Dendritic cell treated with granulocyte-macrophage colony-stimulating factor and Interleukin-4, amounts not matched to agents 40 ng/mL and 50 ng/mL, for 4 days (primary cell): Measurements from ENCODE around the gene ZNF260.

ENCODE experiments used
- H3K27ac Mint-ChIP-seq: one replicate; pipeline ENCODE4 v1.8.0; 2022; ENCODE audit warnings: mild to moderate bottlenecking, mixed read lengths
- H3K27me3 Mint-ChIP-seq: one replicate; pipeline ENCODE4 v1.8.0; 2022; ENCODE audit warnings: mild to moderate bottlenecking, mixed read lengths
- H3K36me3 Mint-ChIP-seq: one replicate; pipeline ENCODE4 v1.8.0; 2022; ENCODE audit warnings: low read depth, mixed read lengths
- H3K4me1 Mint-ChIP-seq: one replicate; pipeline ENCODE4 v1.8.0; 2022; ENCODE audit warnings: low read depth, mixed read lengths
- H3K4me3 Mint-ChIP-seq: one replicate; pipeline ENCODE4 v1.8.0; 2022; ENCODE audit warnings: mild to moderate bottlenecking, moderate library complexity, mixed read lengths
- H3K9me3 Mint-ChIP-seq: one replicate; pipeline ENCODE4 v1.8.0; 2022; ENCODE audit warnings: mixed read lengths
- intact Hi-C: fragments of 100-400 bp; cut with micrococcal nuclease; formaldehyde crosslinking; loops from one replicate; pipeline ENCODE4 v1.15.0; 2022

The ZNF260 gene

DNA sequence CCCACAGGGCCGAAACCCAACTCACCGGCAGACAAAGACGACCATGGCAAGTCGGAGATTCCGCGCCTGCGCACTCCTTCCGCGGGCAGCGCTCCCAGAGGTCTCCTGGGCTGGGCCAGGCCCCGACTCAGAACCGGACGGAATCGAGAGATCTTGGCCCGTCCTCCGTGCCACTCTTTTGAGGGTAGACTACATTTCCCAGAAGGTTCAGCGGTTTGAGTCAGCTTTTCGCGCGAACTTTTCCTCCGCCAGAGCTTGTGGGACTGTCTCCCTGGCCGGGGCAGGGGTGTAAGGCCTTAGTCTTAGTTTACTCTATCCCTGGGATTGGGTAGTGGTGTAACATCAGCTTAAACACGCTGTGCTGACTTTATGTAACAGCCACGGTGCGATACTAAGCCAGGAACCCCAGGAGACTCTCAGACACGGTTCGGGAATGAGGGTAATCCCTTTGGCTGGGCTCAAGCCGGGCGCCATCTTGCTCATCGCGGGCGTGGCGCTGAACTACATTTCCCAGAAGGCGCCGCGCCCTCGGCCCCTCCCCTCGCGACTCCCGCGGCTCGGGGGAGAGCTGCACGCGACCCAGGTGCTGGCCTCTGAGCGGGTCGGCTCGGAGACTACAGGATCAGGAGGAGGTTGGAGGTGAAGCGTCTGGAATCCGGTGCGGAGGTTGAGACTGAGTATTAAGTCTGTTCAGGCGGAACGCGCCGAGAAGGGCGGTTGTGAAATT, at the start of gene ZNF260:
ZNF260 (minus strand) TSS at position 78 of the 727 bp plus-strand sequence. CDS start 13,033 bp downstream, outside the sequence.
- H3K36me3 Mint-ChIP-seq = peaks cover 53% of the 10 kb centered on the region
- H3K9me3 Mint-ChIP-seq = peaks cover 46% of the 10 kb centered on the region

DNA sequence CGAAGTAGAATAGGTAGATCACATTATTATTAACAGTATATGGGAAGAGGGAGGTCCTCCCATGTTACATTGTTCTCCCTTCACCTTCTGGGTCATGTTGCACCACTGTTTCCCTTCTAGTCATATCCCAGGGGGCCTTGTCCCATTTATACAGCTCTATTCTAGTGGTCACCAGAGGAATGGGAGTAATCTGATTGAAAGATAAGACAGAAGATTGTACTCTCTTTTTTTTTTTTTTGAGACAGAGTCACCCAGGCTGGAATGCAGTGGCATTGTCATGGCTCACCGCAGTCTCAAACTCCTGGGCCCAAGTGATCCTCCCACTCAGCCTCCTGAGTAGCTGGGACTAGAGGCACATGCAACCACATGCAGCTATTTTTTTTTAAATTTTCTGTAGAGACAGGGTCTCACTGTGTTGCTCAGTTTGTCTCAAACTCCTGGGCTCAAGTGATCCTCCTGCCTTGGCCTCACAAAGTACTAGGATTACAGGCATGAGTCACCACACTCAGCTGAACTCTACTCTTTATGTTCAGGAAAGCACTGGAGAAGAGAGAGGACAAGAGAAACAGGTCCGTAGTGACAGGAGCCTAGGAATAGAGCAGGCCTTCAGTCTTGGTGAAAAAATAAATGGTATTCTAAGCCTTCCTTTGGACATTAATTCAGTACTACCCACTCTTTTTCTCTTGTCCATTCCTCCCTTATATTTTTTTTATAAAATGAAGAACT, 49.4 kb upstream of the ZNF260 start:
- Mint-ChIP-seq H3K4me1 (peaks cover 21% of the 10 kb centered on the region), H3K27ac (no peak overlapping the region), H3K27me3 (no peaks in the 10 kb centered on the region), H3K36me3 (peaks cover 97% of the 10 kb centered on the region), H3K9me3 (peaks cover 54% of the 10 kb centered on the region), H3K4me3 (no peak overlapping the region)
- intact Hi-C loops = loop anchor here (10.0 kb wide), 1 partner anchor 363 kb away; the partner anchor contains the start of genes ZNF146 and ZNF565

More for the DNA sequence above, at the start of gene ZNF260:
- Mint-ChIP-seq H3K4me1 (peaks cover 9% of the 10 kb centered on the region), H3K27ac (peak within 1 kb of the TSS; percentile 97), H3K4me3 (peak within 1 kb of the TSS; percentile 97), H3K27me3 (no peaks in the 10 kb centered on the region)
- intact Hi-C loops = loop anchor here (1.0 to 2.0 kb wide), 2 partner anchors 39 to 44 kb away; partner anchors contain the start of genes ZNF529 and ZNF566

DNA sequence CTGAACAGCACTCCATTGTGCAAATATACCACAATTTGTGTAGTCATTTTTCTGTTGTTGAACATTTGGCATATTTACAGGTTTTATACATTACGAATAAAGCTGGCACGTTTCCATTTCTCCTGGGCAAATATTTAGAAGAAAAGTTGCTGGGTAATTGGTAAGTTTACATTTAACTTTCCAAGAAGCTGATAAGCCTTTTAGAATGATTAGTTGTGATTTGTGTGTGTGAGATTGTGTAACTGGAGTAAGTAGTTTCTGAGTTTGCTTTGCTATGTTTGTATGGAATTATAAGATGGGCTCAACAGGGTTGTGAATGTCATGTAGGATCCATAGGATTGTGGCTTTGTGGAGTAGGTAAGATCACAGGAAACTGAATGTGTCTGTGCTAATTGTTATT, 46.7 kb upstream of the ZNF260 start:
- intact Hi-C loops = loop anchor here (5.0 to 10.0 kb wide), 2 partner anchors 93 to 360 kb away; partner anchors contain the start of genes ZNF146, ZNF461 and ZNF565
- H3K27me3 Mint-ChIP-seq = no peaks in the 10 kb centered on the region
- peaks cover 93% of the 10 kb centered on the region for H3K36me3 Mint-ChIP-seq
- H3K27ac Mint-ChIP-seq = no peak overlapping the region
- H3K4me3 Mint-ChIP-seq = no peak overlapping the region
- H3K9me3 Mint-ChIP-seq = peaks cover 47% of the 10 kb centered on the region
- H3K4me1 Mint-ChIP-seq = peaks cover 31% of the 10 kb centered on the region

DNA sequence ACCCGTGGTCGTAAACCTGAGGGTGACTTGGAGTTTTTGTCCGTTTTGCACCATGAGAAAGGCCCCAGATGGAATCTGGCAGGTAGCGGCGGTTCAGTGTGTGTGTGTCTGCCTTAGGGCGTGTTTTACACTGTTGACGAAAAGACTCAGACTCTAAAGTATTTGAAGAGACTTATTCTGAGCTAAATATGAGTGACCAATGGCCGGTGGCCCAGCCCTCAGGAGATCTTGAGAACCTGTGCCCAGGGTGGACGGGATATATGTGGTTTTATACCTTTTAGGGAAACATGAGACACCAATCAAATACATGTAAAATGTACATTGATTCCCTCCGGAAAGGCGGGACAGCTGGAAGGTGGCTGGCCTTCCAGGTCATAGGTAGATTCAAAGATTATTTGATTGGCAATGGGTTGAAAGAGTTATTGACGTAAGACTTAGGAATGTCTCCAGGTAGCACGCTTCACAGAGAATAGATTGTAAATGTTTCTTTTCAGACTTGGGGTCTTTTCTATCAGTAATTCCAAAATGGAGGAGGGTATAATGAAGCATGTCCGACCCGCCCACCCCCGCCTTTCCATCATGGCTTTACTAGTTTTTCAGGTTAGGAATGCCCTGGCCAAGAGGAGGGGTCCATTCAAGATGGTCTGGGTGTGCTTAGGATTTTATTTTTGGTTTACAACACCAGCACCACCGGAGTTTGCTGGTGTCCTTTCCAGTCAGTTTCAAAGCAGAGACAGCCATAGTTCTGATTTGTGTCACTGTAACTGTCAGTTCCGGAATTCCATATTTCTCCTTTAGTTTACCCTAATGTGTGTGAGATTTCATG, 46.0 kb upstream of the ZNF260 start:
- intact Hi-C loops = loop anchor here (1.0 to 10.0 kb wide), 5 partner anchors 31 to 359 kb away; partner anchors contain the start of genes ZNF146, ZNF260, ZNF382 and ZNF461
- Mint-ChIP-seq H3K4me1 (peaks cover 31% of the 10 kb centered on the region), H3K9me3 (peaks cover 47% of the 10 kb centered on the region), H3K27me3 (no peaks in the 10 kb centered on the region), H3K4me3 (peak overlapping the region; percentile 96), H3K27ac (peak overlapping the region; percentile 96), H3K36me3 (peaks cover 93% of the 10 kb centered on the region)

DNA sequence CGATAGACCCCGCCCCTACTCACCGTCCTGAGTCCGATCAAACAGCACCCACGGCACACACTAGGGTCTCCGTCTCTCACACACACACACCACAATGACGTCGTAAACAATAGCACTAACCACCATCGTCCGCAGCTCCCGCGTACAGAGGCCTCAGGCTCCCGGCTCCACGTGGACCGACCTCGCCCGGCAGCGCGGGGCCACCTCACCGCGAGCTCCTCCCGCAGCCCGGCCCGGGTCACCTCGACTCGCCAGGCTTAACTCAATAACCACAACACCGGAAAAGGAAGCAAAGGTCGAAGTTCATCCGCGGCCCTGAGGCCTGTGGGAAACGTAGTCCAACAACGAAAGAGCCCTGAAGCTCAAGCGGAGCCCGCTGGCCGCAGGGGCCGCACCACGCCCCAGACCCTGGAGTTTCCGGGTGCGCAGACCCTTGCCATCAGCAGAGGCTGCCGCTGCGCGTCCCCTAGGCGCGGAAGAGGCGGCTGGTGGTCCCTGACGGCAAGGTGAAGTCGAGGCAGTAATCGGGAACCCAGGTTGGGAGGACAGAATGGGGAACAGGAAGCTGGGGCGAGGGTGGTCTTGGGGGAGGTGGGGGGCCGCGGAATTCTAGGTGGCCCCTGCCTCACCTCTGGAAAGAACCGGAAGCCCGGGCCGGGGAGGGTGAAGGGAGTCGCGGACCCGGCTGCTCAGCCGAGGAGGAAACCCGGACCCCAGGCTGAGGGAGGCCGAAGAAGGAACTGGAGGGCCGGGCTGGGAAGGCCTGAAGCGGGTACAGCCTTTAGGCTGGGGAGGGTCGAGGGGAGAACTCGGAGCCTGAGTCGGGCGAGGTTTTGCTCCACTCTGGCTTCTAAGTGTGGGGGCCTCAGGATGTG, 45.2 kb upstream of the ZNF260 start, which contains the start of gene ZNF529:
ZNF529 (minus strand) TSS at position 273 of the 875 bp plus-strand sequence. CDS start 946 bp downstream, outside the sequence.
- Mint-ChIP-seq H3K36me3 (peaks cover 93% of the 10 kb centered on the region), H3K27ac (peak within 1 kb of the TSS; percentile 96), H3K9me3 (peaks cover 49% of the 10 kb centered on the region), H3K4me3 (peak within 1 kb of the TSS; percentile 96), H3K27me3 (no peaks in the 10 kb centered on the region), H3K4me1 (peaks cover 31% of the 10 kb centered on the region)
- intact Hi-C loops = loop anchor here (1.0 to 10.0 kb wide), 5 partner anchors 32 to 358 kb away; partner anchors contain the start of genes ZNF146, ZNF260, ZNF382 and ZNF461

DNA sequence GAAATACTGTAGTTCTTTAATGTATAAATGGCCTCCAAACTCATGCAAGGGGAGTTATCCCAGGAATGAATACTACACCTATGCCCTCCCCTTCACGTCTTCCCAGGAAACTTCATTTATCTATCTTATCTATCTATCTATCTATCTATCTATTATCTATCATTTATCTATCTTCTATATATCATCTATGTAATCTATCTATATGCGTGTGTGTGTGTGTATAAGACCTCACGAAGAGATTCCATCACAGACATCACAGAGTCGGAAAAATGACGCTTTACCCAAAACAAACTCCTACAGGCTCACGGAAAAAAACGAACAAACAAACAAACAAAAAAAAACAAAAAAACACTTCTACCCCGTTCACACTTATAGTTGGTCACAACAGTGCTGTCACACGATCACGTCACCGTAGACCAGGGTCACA, 44.5 kb upstream of the ZNF260 start:
- Mint-ChIP-seq H3K36me3 (peaks cover 93% of the 10 kb centered on the region), H3K27me3 (no peaks in the 10 kb centered on the region), H3K4me3 (peak overlapping the region; percentile 96)

DNA sequence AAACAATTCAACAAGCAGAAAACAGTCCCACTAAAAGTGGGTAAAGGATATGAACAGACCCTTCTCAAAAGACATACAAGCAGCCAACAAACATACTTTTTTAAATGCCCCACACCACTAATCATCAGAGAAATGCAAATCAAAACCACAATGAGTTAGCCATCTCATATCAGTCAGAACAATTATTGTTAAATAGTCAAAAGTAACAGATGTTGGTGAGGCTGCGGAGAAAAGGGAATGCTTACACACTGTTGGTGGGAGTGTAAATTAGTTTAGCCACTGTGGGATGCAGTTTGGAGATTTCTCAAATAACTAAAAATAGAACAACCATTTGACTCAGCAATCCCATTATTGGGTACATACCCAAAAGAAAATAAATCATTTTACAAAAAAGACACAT, 36.3 kb upstream of the ZNF260 start:
- Mint-ChIP-seq H3K4me1 (no peaks in the 10 kb centered on the region), H3K4me3 (no peak overlapping the region), H3K9me3 (peaks cover 95% of the 10 kb centered on the region), H3K36me3 (peaks cover 98% of the 10 kb centered on the region), H3K27me3 (no peaks in the 10 kb centered on the region), H3K27ac (no peak overlapping the region)
- intact Hi-C loops = no loop called here

More for the DNA sequence above, 44.5 kb upstream of the ZNF260 start:
- H3K4me1 Mint-ChIP-seq = peaks cover 31% of the 10 kb centered on the region
- peaks cover 55% of the 10 kb centered on the region for H3K9me3 Mint-ChIP-seq
- intact Hi-C loops = loop anchor here (1.0 to 10.0 kb wide), 5 partner anchors 32 to 358 kb away; partner anchors contain the start of genes ZNF146, ZNF260, ZNF382 and ZNF461
- peak overlapping the region; percentile 96 for H3K27ac Mint-ChIP-seq

DNA sequence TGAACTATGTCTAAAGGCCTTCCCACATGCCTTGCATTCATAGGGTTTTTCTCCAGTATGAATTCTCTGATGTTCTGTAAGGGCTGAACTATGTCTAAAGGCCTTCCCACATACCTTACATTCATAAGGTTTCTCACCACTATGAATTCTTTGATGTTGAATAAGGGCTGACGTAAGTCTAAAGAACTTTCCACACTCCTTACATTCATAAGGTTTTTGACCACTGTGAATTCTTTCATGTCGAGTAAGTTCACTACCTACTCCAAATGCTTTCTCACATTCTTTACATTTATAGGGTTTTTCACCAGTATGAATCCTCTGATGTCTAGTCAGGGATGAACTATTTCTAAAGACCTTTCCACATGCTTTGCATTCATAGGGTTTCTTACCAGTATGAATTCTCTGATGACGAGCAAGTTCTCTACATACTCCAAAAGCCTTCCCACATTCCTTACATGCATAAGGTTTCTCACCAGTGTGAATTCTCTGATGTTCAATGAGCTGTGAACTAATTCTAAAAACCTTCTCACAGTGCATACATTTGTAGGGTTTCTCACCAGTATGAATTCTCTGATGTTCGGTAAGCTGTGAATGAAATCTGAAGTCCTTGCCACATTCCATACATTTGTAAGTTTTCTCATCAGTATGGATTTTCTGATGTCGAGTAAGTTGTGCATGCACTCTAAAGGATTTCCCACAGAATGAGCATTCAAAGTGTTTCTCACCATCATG, 19.1 kb upstream of the ZNF260 start:
- Mint-ChIP-seq H3K27me3 (no peaks in the 10 kb centered on the region), H3K36me3 (peaks cover 92% of the 10 kb centered on the region), H3K27ac (no peak overlapping the region), H3K4me1 (no peaks in the 10 kb centered on the region), H3K4me3 (no peak overlapping the region), H3K9me3 (peaks cover 83% of the 10 kb centered on the region)
- intact Hi-C loops = no loop called here

DNA sequence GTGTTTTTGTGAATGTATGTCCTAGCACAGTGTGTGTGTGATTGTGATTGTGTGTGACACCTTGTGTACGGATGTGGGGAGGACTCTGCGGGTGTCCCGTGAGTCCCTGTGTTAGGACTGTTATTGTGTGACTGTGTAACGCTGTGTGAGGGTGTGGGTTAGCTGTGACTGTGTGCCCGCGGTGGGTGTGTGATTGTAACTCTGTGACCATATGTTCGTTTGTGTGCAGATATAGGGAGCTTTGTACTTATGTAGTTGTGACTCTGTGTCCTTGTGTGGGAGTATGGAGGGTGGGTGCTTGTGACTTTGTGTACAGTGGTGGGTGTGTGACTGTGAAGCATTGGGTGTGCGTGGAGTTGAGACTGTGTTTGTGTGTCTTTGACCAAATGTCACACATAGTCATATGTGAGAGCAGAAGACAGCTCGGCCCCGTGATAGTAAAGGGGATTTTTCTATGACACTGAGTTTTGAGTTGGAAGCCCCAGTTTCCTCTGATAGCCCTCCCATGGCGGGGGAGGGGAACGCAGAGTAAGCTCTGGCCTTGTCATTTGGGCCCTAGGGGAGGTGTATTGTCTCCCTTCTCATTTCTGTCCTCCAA, 949 bp upstream of the ZNF260 start:
- H3K9me3 Mint-ChIP-seq = peaks cover 41% of the 10 kb centered on the region
- intact Hi-C loops = loop anchor here (1.0 to 2.0 kb wide), 2 partner anchors 40 to 44 kb away; partner anchors contain the start of genes ZNF529 and ZNF566
- peaks cover 47% of the 10 kb centered on the region for H3K36me3 Mint-ChIP-seq

DNA sequence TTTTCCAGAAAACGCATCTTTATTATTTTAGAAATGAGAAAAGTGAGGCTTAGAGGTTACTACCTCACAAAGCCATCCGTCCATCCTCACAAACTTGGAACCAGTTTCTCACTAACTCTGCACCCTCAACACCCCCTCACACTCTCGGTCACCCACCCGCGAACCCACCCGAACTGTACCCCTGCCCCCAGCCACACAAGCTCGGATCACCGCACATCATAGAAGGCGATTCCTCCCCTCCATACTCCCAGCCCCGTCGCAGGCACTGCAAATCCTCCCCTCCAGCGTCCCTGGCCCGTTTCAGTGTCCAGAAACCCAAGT, 238 bp downstream of the ZNF260 start:
- peaks cover 46% of the 10 kb centered on the region for H3K9me3 Mint-ChIP-seq
- H3K4me1 Mint-ChIP-seq = peaks cover 9% of the 10 kb centered on the region
- peaks cover 54% of the 10 kb centered on the region for H3K36me3 Mint-ChIP-seq
- H3K4me3 Mint-ChIP-seq = peak overlapping the region; percentile 97
- H3K27me3 Mint-ChIP-seq = no peaks in the 10 kb centered on the region
- peak overlapping the region; percentile 97 for H3K27ac Mint-ChIP-seq
- intact Hi-C loops = loop anchor here (1.0 to 2.0 kb wide), 2 partner anchors 39 to 45 kb away; partner anchors contain the start of genes ZNF529 and ZNF566

More for the DNA sequence above, 949 bp upstream of the ZNF260 start:
- Mint-ChIP-seq H3K4me1 (peaks cover 9% of the 10 kb centered on the region), H3K27ac (peak overlapping the region; percentile 97), H3K27me3 (no peaks in the 10 kb centered on the region), H3K4me3 (peak overlapping the region; percentile 97)

DNA sequence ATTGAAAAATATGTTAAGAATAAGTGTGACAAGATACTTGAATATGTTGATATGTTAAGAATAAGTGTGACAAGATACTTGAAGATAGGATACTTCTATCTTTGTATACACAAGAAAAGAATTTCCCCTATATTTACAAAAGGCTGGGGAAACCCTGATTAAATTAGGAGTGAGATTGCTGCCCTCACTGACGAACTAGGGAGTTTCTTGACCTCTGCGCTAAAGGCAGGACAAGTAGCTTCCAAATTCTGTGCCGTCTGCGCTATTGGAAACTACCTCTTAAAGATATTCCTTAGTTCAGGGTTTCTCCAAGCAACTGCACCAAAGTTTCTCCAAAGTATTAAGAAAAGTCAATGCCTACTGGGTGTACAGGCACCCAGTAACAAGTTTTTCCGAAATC, 730 bp downstream of the ZNF260 start:
- Mint-ChIP-seq H3K9me3 (peaks cover 48% of the 10 kb centered on the region), H3K36me3 (peaks cover 55% of the 10 kb centered on the region)
- intact Hi-C loops = no loop called here

More for the DNA sequence above, 730 bp downstream of the ZNF260 start:
- Mint-ChIP-seq H3K4me1 (peaks cover 9% of the 10 kb centered on the region), H3K27me3 (no peaks in the 10 kb centered on the region), H3K4me3 (no peak overlapping the region), H3K27ac (peak overlapping the region; percentile 97)
